Mucosa of descending colon (tissue), 3 donors: ENCODE measurements around the gene RAB22A. TPM values are rescaled to one million over a fixed set of nuclear protein-coding genes. Genes with fewer than 3 reads are reported as not detected.
"Not testable (repeated sequence)": the region's sequence is repeated elsewhere in the genome, so short reads cannot be mapped to it uniquely, and the experiment has no call there.

Experiments
- ATAC-seq: fragments of 200-7000 bp; cut with Tn5 transposase; one replicate; pipeline ENCODE4 v1.9.1; 2020; ENCODE audit warnings: mild to moderate bottlenecking, moderate library complexity
- DNase-seq, 3 donors: peaks; one replicate each; pipeline ENCODE4 v3.0.0-alpha.2; 2020
- H3K36me3 ChIP-seq: fragments of 200-600 bp; one replicate; pipeline ENCODE4 v1.8.0; 2021; ENCODE audit warnings: low read depth, mild to moderate bottlenecking
- H3K4me1 ChIP-seq: fragments of 200-600 bp; one replicate; pipeline ENCODE4 v1.8.0; 2021; ENCODE audit warnings: low read depth, mild to moderate bottlenecking
- H3K4me3 ChIP-seq: fragments of 200-600 bp; one replicate; pipeline ENCODE4 v1.8.0; 2021; ENCODE audit warnings: mild to moderate bottlenecking
- H3K9me3 ChIP-seq: fragments of 200-600 bp; one replicate; pipeline ENCODE4 v1.8.0; 2021; ENCODE audit warnings: mild to moderate bottlenecking
- intact Hi-C, 2 donors: fragments of 100-400 bp; cut with DNase I in 1 of 2; cut with micrococcal nuclease in 1 of 2; formaldehyde crosslinking; loops; one replicate each; pipeline versions ENCODE4 v1.11.0 to v1.11.1; 2022; cut with DNase I, micrococcal nuclease
- total RNA-seq, 3 donors: library from RNA; stranded (reverse); fragmentation: NEBNext Ultra II Directional in 2 of 3; extraction: Animal tissue kit (Norgen Biotek cat#: 25700) in 2 of 3; gene quantifications; one replicate each; pipeline versions ENCODE4 v1.2.1 to v1.2.4, GENCODE V29; 2021 to 2023
- TF ChIP-seq, protein P1 (sequence below): fragments of 200-600 bp; IDR thresholded peaks from one replicate; pipeline ENCODE4 v1.8.0; 2022; ENCODE audit warnings: antibody characterized with exemption, mild to moderate bottlenecking
- donor health status: DM: no; HTN: no; CAD: no; lungs with moderate emphysema.
- donor health status: DM: no; HTN: no; CAD: no.
- donor health status: DM: no; HTN: yes; CAD: no.

RAB22A gene
- total RNA-seq, 3 donors from 2014 or later = 20.2 to 27.3 (median 21.0) TPM

DNA sequence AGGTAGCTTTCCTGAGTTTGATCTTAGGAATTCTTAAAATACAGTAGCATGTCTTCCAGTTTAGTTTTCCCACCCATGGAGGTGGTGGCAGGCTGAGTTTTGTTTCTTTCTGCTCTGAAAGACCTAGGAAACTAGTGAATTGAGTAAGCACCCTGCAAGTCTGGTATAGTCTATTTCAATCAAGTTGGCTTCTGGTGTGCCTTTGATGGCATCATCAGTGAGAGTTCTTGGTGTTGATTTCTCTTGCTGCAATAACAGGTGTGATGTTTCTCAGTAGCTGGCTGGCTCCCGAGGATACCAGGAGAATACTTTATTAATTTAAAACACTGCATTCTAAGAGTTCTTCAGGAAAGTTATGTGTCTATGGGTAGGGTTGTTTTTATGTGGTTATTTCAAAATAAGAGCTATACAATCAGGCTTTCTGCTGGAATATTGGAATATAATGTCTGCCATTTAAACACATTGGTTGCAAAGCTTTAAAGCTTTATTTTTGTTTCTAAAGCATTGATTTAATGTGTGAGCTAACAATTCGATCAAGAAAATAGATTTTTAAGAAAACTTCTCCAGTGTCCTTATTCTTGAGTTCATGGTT lies 98.5 kb downstream of the RAB22A start:
- TF ChIP-seq, protein P1, sequence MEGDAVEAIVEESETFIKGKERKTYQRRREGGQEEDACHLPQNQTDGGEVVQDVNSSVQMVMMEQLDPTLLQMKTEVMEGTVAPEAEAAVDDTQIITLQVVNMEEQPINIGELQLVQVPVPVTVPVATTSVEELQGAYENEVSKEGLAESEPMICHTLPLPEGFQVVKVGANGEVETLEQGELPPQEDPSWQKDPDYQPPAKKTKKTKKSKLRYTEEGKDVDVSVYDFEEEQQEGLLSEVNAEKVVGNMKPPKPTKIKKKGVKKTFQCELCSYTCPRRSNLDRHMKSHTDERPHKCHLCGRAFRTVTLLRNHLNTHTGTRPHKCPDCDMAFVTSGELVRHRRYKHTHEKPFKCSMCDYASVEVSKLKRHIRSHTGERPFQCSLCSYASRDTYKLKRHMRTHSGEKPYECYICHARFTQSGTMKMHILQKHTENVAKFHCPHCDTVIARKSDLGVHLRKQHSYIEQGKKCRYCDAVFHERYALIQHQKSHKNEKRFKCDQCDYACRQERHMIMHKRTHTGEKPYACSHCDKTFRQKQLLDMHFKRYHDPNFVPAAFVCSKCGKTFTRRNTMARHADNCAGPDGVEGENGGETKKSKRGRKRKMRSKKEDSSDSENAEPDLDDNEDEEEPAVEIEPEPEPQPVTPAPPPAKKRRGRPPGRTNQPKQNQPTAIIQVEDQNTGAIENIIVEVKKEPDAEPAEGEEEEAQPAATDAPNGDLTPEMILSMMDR = no peak
- no peak overlapping the region for H3K4me3 ChIP-seq
- no peaks in the 10 kb centered on the region for H3K36me3 ChIP-seq
- intact Hi-C loops = no loop called here
- H3K4me1 ChIP-seq = peaks cover 10% of the 10 kb centered on the region
- no peaks in the 10 kb centered on the region for H3K9me3 ChIP-seq
- peak; percentile 36 for ATAC-seq
- no peak for DNase-seq

DNA sequence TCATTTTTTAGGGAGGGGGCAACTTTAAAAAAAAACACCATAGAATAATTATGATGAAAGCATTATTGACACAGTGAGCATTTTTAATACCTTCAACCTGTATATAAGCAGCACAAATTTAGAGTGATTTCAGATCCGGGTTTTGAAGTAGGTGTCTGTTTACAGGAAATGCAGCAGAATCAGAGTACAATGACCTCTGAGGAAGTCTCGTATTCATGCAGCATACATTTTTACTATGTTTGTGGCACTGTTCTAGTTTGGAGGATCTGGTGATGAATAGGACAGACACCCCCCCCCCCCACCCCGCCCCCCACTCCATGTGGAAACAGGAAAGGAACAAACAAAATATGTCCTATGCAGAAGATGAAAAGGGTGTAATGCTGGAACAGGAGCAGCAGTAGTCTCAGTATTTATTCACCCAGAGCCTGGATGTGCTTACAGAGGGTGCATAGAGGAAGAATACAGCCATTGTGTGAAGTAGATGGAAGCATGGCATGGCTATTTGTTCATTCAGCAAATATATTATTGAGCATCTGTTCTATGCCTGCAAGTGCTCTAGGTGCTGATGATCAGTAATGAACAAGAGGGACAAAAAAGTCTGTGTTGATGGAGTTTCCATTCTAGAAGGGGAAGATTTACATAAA lies 99.2 kb downstream of the RAB22A start:
- ATAC-seq (peak; percentile 79), DNase-seq (no peak)

DNA sequence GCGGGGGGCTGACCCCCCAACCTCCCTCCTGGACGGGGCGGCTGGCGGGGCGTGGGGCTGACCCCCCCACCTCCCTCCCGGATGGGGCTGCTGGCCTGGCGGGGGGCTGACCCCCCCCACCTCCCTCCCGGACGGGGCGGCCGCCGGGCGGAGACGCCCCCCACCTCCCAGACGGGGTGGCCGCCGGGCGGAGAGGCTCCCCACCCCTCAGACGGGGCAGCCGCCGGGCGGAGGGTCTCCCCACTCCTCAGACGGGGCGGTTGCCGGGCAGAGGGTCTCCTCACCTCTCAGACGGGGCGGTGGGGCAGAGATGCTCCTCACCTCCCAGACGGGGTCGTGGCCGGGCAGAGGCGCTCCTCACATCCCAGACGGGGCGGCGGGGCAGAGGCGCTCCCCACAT lies 104.7 kb downstream of the RAB22A start:
- intact Hi-C loops, H3K4me1 ChIP-seq, H3K36me3 ChIP-seq, ATAC-seq, DNase-seq, H3K4me3 ChIP-seq, H3K9me3 ChIP-seq: not testable (repeated sequence)

More for the DNA sequence above, 99.2 kb downstream of the RAB22A start:
- peaks cover 10% of the 10 kb centered on the region for H3K4me1 ChIP-seq
- intact Hi-C loops = no loop called here
- no peak overlapping the region for H3K4me3 ChIP-seq
- TF ChIP-seq, protein P1 = no peak
- H3K36me3 ChIP-seq = no peaks in the 10 kb centered on the region
- H3K9me3 ChIP-seq = no peaks in the 10 kb centered on the region

DNA sequence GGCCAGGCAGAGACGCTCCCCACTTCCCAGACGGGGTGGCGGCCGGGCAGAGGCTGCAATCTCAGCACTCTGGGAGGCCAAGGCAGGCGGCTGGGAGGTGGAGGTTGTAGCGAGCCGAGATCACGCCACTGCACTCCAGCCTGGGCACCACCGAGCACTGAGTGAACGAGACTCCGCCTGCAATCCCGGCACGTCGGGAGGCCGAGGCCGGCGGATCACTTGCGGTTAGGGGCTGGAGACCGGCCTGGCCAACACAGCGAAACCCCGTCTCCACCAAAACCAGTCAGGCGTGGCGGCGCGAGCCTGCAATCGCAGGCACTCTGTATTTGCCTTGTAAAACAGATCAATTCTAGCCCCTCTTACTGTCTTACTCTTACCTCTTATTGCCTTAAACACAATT lies 105.3 kb downstream of the RAB22A start:
- intact Hi-C loops, H3K9me3 ChIP-seq, H3K4me3 ChIP-seq, ATAC-seq, H3K36me3 ChIP-seq, H3K4me1 ChIP-seq, DNase-seq: not testable (repeated sequence)

DNA sequence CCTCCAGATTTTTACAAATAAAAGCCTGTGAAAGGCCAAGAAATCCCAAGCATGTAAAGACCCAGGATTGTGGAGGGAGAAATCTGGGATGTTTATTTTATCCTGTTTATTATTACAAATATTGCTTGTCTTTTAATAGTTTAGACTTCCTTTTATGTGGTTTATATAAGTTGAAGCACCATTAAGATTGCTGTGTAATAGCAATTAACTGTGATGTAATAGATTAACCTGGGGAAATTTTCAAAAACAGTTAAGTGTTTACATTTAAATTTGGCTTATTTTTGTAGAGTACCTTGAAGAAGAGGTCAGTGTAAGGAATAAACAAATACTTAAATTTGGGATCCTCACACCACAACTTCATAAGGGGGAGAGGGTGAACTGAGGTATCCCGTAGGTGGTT lies 106.5 kb downstream of the RAB22A start:
- ATAC-seq (no peak), DNase-seq (no peak)
- Histone ChIP-seq H3K4me1 (no peaks in the 10 kb centered on the region), H3K4me3 (no peak overlapping the region), H3K36me3 (no peaks in the 10 kb centered on the region), H3K9me3 (peaks cover 3% of the 10 kb centered on the region)
- intact Hi-C loops = no loop called here
- TF ChIP-seq, protein P1 = no peak

DNA sequence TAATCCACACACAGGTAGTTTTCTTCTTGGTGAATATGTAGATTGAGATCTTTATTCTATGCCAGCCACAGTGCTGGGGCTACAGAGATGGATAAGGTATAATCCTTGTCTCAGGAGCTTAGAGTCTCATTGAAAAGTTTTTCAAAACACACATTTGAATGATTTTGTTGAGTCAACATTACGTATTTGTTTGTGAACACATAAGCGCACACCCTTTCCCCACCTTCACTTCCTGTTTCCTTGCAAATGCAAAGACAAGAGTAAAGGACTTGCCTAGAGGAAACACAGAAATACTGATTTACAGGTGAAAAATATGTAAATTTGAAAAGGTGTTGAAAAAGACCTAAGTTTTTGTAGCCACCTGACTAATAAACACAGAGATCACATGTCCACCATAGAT lies 107.3 kb downstream of the RAB22A start:
- no peaks in the 10 kb centered on the region for H3K4me1 ChIP-seq
- peak in 1 of 3 donors; percentile 30 for DNase-seq
- TF ChIP-seq, protein P1 = no peak
- peaks cover 3% of the 10 kb centered on the region for H3K9me3 ChIP-seq
- peak; percentile 75 for ATAC-seq
- no peaks in the 10 kb centered on the region for H3K36me3 ChIP-seq
- intact Hi-C loops = no loop called here
- H3K4me3 ChIP-seq = no peak overlapping the region

Other genes starting within 250 kb of the RAB22A start
- not detected for gene ANKRD60, start 81.1 kb upstream of the RAB22A start, total RNA-seq
- 10 to 100 TPM; 52.5 to 74.6 (median 58.8) TPM for gene VAPB, start 79.5 kb downstream of the RAB22A start, total RNA-seq
- under 1 TPM; 0.23 to 0.57 (median 0.29) TPM for gene APCDD1L, start 205.7 kb downstream of the RAB22A start, total RNA-seq